GM19438 (cell line): ENCODE measurements around the gene MRPL19.
"Not testable (repeated sequence)": the region's sequence is repeated elsewhere in the genome, so short reads cannot be mapped to it uniquely, and the experiment has no call there.

ENCODE experiments used
- ATAC-seq: cut with Tn5 transposase; IDR thresholded peaks from one replicate; pipeline ENCODE4 v1.9.1; 2021; ENCODE audit warnings: low read depth; ENCODE audit not compliant: unreplicated experiment

Gene MRPL19

GRCh38 chr2:75656563-75656962 lies 10.0 kb downstream of the MRPL19 start:
- ATAC-seq = no peak

GRCh38 chr2:75657798-75658197 lies 11.2 kb downstream of the MRPL19 start:
- ATAC-seq = no peak

- no peak for ATAC-seq
Observed at GRCh38 chr2:75666911-75667310, 20.3 kb downstream of the MRPL19 start.

- no peak for ATAC-seq
Observed at GRCh38 chr2:75667884-75668283, 21.3 kb downstream of the MRPL19 start.

- not testable (repeated sequence) for ATAC-seq
Observed at GRCh38 chr2:75675423-75675822, 28.8 kb downstream of the MRPL19 start.

GRCh38 chr2:75675908-75676307 lies 29.3 kb downstream of the MRPL19 start:
- no peak for ATAC-seq

- no peak for ATAC-seq
Observed at GRCh38 chr2:75676464-75676863, 29.9 kb downstream of the MRPL19 start.

GRCh38 chr2:75679556-75679955 lies 33.0 kb downstream of the MRPL19 start:
- ATAC-seq = no peak

- ATAC-seq = no peak
Observed at GRCh38 chr2:75680402-75680801, 33.8 kb downstream of the MRPL19 start.

- not testable (repeated sequence) for ATAC-seq
Observed at GRCh38 chr2:75683430-75683829, 36.8 kb downstream of the MRPL19 start.

- no peak for ATAC-seq
Observed at GRCh38 chr2:75688196-75688595, 41.6 kb downstream of the MRPL19 start.

GRCh38 chr2:75698918-75699317 lies 52.3 kb downstream of the MRPL19 start:
- ATAC-seq = no peak

- no peak for ATAC-seq
Observed at GRCh38 chr2:75702593-75702992, 56.0 kb downstream of the MRPL19 start.

- ATAC-seq = no peak
Observed at GRCh38 chr2:75703589-75704287, 57.2 kb downstream of the MRPL19 start.

- no peak for ATAC-seq
Observed at GRCh38 chr2:75705921-75706320, 59.3 kb downstream of the MRPL19 start.

- ATAC-seq = no peak
Observed at GRCh38 chr2:75707901-75708300, 61.3 kb downstream of the MRPL19 start.

- no peak for ATAC-seq
Observed at GRCh38 chr2:75709297-75709696, 62.7 kb downstream of the MRPL19 start.

GRCh38 chr2:75710220-75710576 lies 63.6 kb downstream of the MRPL19 start:
- peak; percentile 38 for ATAC-seq

GRCh38 chr2:75710577-75711253 lies 64.1 kb downstream of the MRPL19 start, which contains the start of gene GCFC2:
TSS of gene GCFC2 (minus strand) at chr2:75710915. CDS start at chr2:75710855, 60 bp downstream.
- peak; percentile 89 for ATAC-seq

GRCh38 chr2:75711590-75711989 lies 65.0 kb downstream of the MRPL19 start:
- ATAC-seq = not testable (repeated sequence)

GRCh38 chr2:75716406-75716805 lies 69.8 kb downstream of the MRPL19 start:
- ATAC-seq = no peak

- ATAC-seq = no peak
Observed at GRCh38 chr2:75719616-75720015, 73.0 kb downstream of the MRPL19 start.
